OCI-LY3 (cell line): ENCODE measurements around the gene CCDC43.
"Not testable (repeated sequence)": the region's sequence is repeated elsewhere in the genome, so short reads cannot be mapped to it uniquely, and the experiment has no call there.

Experiments
- H2AFZ ChIP-seq: fragments of 200-600, 300-600 bp; shearing (Covaris generic); 2 replicates; pipeline ENCODE4 v1.6.0; 2014; ENCODE audit warnings: antibody characterized with exemption, low read depth, low read length
- H3K27ac ChIP-seq: fragments of 200-600, 300-600 bp; sonication (generic); 2 replicates; pipeline ENCODE4 v1.5.1; 2014; ENCODE audit warnings: mild to moderate bottlenecking, low read length, moderate library complexity, mixed read lengths
- H3K27me3 ChIP-seq: fragments of 200-600, 300-600 bp; sonication (generic); 2 replicates; pipeline ENCODE4 v1.6.1; 2014; ENCODE audit warnings: low read depth, low read length, mixed read lengths
- H3K36me3 ChIP-seq: fragments of 200-600, 300-600 bp; sonication (generic); replicated peaks from 2 replicates; pipeline ENCODE3; 2014; ENCODE audit warnings: low read depth, low read length, mixed read lengths
- H3K4me1 ChIP-seq: fragments of 300-600, 200-600 bp; sonication (generic); 2 replicates; pipeline ENCODE4 v1.6.1; 2014; ENCODE audit warnings: low read length, mixed read lengths
- H3K4me2 ChIP-seq: fragments of 200-600, 300-600 bp; sonication (generic); 2 replicates; pipeline ENCODE4 v1.6.1; 2014; ENCODE audit warnings: low read length, mixed read lengths
- H3K4me3 ChIP-seq: fragments of 300-600, 200-600 bp; sonication (generic); 2 replicates; pipeline ENCODE4 v1.5.1; 2014; ENCODE audit warnings: antibody characterized with exemption, mild to moderate bottlenecking, low read length, moderate library complexity
- H3K79me2 ChIP-seq: fragments of 300-600, 200-600 bp; shearing (Covaris generic); 2 replicates; pipeline ENCODE4 v1.6.1; 2014; ENCODE audit warnings: mild to moderate bottlenecking, low read length, mixed read lengths
- H3K9ac ChIP-seq: fragments of 300-600, 200-600 bp; shearing (Covaris generic); 2 replicates; pipeline ENCODE4 v1.6.0; 2014; ENCODE audit warnings: mild to moderate bottlenecking, low read length, moderate library complexity
- H3K9me3 ChIP-seq: fragments of 200-600, 300-600 bp; shearing (Covaris generic); 2 replicates; pipeline ENCODE4 v1.6.1; 2014; ENCODE audit warnings: low read length, mixed read lengths; ENCODE audit not compliant: insufficient read depth
- H4K20me1 ChIP-seq: fragments of 200-600, 300-600 bp; sonication (generic); 2 replicates; pipeline ENCODE4 v1.6.1; 2016; ENCODE audit warnings: low read length, mixed read lengths; ENCODE audit not compliant: insufficient read depth
- CTCF ChIP-seq: fragments of 200-600, 300-600 bp; sonication (generic); IDR thresholded peaks from 2 replicates; pipeline ENCODE4 v1.5.1; 2014; ENCODE audit warnings: antibody characterized with exemption, low read length, low read depth
- EZH2phosphoT487 ChIP-seq: fragments of 200-600 bp; shearing (Covaris generic); IDR thresholded peaks from 2 replicates; pipeline ENCODE4 v1.6.1; 2018; ENCODE audit warnings: antibody characterized with exemption, mixed run types, low read depth

Gene CCDC43

GRCh38 chr17:44642834-44643233 lies 46.7 kb downstream of the CCDC43 start:
- TF ChIP-seq EZH2phosphoT487 (no peak), CTCF (no peak)
- Histone ChIP-seq H2AFZ (no peak overlapping the region), H4K20me1 (no peaks in the 10 kb centered on the region), H3K9ac (no peak overlapping the region), H3K4me3 (no peak overlapping the region), H3K9me3 (no peaks in the 10 kb centered on the region), H3K36me3 (no peaks in the 10 kb centered on the region), H3K27ac (no peak overlapping the region), H3K27me3 (no peaks in the 10 kb centered on the region; the same call in 1 of the 2 replicates), H3K4me2 (no peak overlapping the region), H3K4me1 (no peaks in the 10 kb centered on the region), H3K79me2 (no peaks in the 10 kb centered on the region)

GRCh38 chr17:44637066-44637465 lies 52.5 kb downstream of the CCDC43 start:
- Histone ChIP-seq H2AFZ (no peak overlapping the region), H3K27me3 (no peaks in the 10 kb centered on the region; the same call in 1 of the 2 replicates), H3K9ac (no peak overlapping the region), H3K9me3 (no peaks in the 10 kb centered on the region), H3K79me2 (no peaks in the 10 kb centered on the region), H3K4me3 (no peak overlapping the region), H3K36me3 (no peaks in the 10 kb centered on the region), H3K27ac (no peak overlapping the region), H3K4me2 (no peak overlapping the region), H4K20me1 (no peaks in the 10 kb centered on the region), H3K4me1 (no peaks in the 10 kb centered on the region)
- no peak for TF ChIP-seq EZH2phosphoT487
- no peak for TF ChIP-seq CTCF

- H3K27me3 ChIP-seq: no peaks in the 10 kb centered on the region
- no peaks in the 10 kb centered on the region for H4K20me1 ChIP-seq
- H3K9ac ChIP-seq: no peak overlapping the region
- no peak overlapping the region for H3K4me2 ChIP-seq
- H3K4me1 ChIP-seq: no peaks in the 10 kb centered on the region
- no peak overlapping the region for H2AFZ ChIP-seq
- no peak overlapping the region for H3K4me3 ChIP-seq
- H3K27ac ChIP-seq: no peak overlapping the region
- TF ChIP-seq EZH2phosphoT487 (no peak), CTCF (peak; percentile 51)
- no peaks in the 10 kb centered on the region for H3K79me2 ChIP-seq
- H3K36me3 ChIP-seq: no peaks in the 10 kb centered on the region
- H3K9me3 ChIP-seq: no peaks in the 10 kb centered on the region
These were observed 53.0 kb downstream of the CCDC43 start for GRCh38 chr17:44636562-44636961.

GRCh38 chr17:44634401-44634800 lies 55.2 kb downstream of the CCDC43 start:
- not testable (repeated sequence) for H4K20me1 ChIP-seq, H3K36me3 ChIP-seq, H3K4me1 ChIP-seq, H3K27me3 ChIP-seq, H3K4me2 ChIP-seq, H3K27ac ChIP-seq, H3K4me3 ChIP-seq, H3K9me3 ChIP-seq, H3K9ac ChIP-seq, H3K79me2 ChIP-seq, H2AFZ ChIP-seq

GRCh38 chr17:44633998-44634397 lies 55.6 kb downstream of the CCDC43 start:
- no peaks in the 10 kb centered on the region for H3K9me3 ChIP-seq
- no peak overlapping the region for H3K27ac ChIP-seq
- no peak overlapping the region for H2AFZ ChIP-seq
- no peak overlapping the region for H3K4me2 ChIP-seq
- no peaks in the 10 kb centered on the region for H3K79me2 ChIP-seq
- H3K27me3 ChIP-seq: no peaks in the 10 kb centered on the region
- H3K4me1 ChIP-seq: no peaks in the 10 kb centered on the region
- no peak overlapping the region for H3K9ac ChIP-seq
- H3K4me3 ChIP-seq: no peak overlapping the region
- no peaks in the 10 kb centered on the region for H3K36me3 ChIP-seq
- TF ChIP-seq EZH2phosphoT487 (no peak), CTCF (no peak)
- H4K20me1 ChIP-seq: no peaks in the 10 kb centered on the region
